Tibial nerve (tissue), 4 donors: Measurements from ENCODE around the gene FMNL2. TPM values are rescaled to one million over a fixed set of nuclear protein-coding genes. Genes with fewer than 3 reads are reported as not detected.
"Not testable (repeated sequence)": the region's sequence is repeated elsewhere in the genome, so short reads cannot be mapped to it uniquely, and the experiment has no call there.

Experiments
- DNase-seq, 2 donors: peaks; one replicate each; pipeline ENCODE4 v3.0.0-alpha.2; 2019; ENCODE audit warnings: low spot score in 2 of 2
- H3K27ac ChIP-seq, 4 donors: fragments of 200-600 bp; sonication (generic) in 3 of 4; one replicate each; pipeline ENCODE4 v1.5.1; 2017 to 2019; ENCODE audit warnings: mild to moderate bottlenecking in 1 of 4
- H3K27me3 ChIP-seq, 2 donors: fragments of 200-600 bp; sonication (generic) in 1 of 2; one replicate each; pipeline versions ENCODE4 v1.5.1 to v1.6.0; 2017 to 2019
- H3K36me3 ChIP-seq, 3 donors: fragments of 200-600 bp; sonication (generic); one replicate each; pipeline ENCODE4 v1.5.1; 2018 to 2019
- H3K4me1 ChIP-seq, 4 donors: fragments of 200-600 bp; sonication (generic) in 3 of 4; one replicate each; pipeline ENCODE4 v1.5.1; 2017 to 2019
- H3K4me3 ChIP-seq, 4 donors: fragments of 200-600 bp; sonication (generic) in 3 of 4; one replicate each; pipeline ENCODE4 v1.5.1; 2017 to 2019; ENCODE audit warnings: mild to moderate bottlenecking in 1 of 4, moderate library complexity in 1 of 4
- H3K9me3 ChIP-seq, 4 donors: fragments of 200-600 bp; sonication (generic) in 3 of 4; one replicate each; pipeline ENCODE4 v1.5.1; 2017 to 2019
- CTCF ChIP-seq, 5 experiments: fragments of 200-600 bp in 3 of 5; fragments of 450-650 bp in 2 of 5; sonication (generic) in 3 of 5; IDR thresholded peaks; one replicate each; pipeline ENCODE4 v1.5.1; 2016 to 2019; ENCODE audit warnings: antibody characterized with exemption in 5 of 5, mild to moderate bottlenecking in 3 of 5, moderate library complexity in 2 of 5
- EP300 ChIP-seq, 2 donors: sonication (generic); formaldehyde crosslinking; IDR thresholded peaks; one replicate each; pipeline ENCODE4 v1.6.1; 2017; ENCODE audit warnings: antibody characterized with exemption in 2 of 2, mild to moderate bottlenecking in 1 of 2
- POLR2A ChIP-seq, 2 donors: fragments of 450-650 bp; IDR thresholded peaks; one replicate each; pipeline ENCODE4 v1.6.1; 2017; ENCODE audit warnings: antibody characterized with exemption in 2 of 2, mild to moderate bottlenecking in 2 of 2, moderate library complexity in 2 of 2
- WGBS, 2 donors: methylation state at CpG; one replicate each; pipeline ENCODE4 v1.1.5; 2018; 5-methylcytosine and 5-hydroxymethylcytosine counted together
- total RNA-seq, 4 donors: library from RNA; depleted of rRNA; stranded (reverse); fragments of >200 nt; gene quantifications; one replicate each; pipeline ENCODE4 v1.1.0, GENCODE V29; 2016

The FMNL2 gene
- total RNA-seq, 4 donors from 2014 or later = 94.5 to 131 (median 98.1) TPM

GRCh38 chr2:152470861-152471854, 136.2 kb downstream of the FMNL2 start:
- WGBS, 2 donors = 37 to 40% methylated on average over 12 of the region's 12 CpGs
- H3K4me1 ChIP-seq = peaks cover 0 to 80% (median 48%) of the 10 kb centered on the region in 4 donors
- peak overlapping the region in 3 of 4 donors; percentile 50 to 91 (median 60) for H3K27ac ChIP-seq
- H3K9me3 ChIP-seq = no peaks in the 10 kb centered on the region
- H3K36me3 ChIP-seq = no peaks in the 10 kb centered on the region
- H3K27me3 ChIP-seq = no peaks in the 10 kb centered on the region
- H3K4me3 ChIP-seq = no peak overlapping the region
- no peak for TF ChIP-seq POLR2A (IDR thresholded peaks at IDR 0.05)
- no peak for TF ChIP-seq EP300 (IDR thresholded peaks at IDR 0.05)
- no peak for TF ChIP-seq CTCF (IDR thresholded peaks at IDR 0.05)
- DNase-seq = no peak

- no peak for DNase-seq
- Histone ChIP-seq H3K36me3 (no peaks in the 10 kb centered on the region), H3K4me3 (no peak overlapping the region), H3K27ac (peak overlapping the region in 2 of 4 donors; percentile 60 to 91), H3K27me3 (no peaks in the 10 kb centered on the region), H3K9me3 (no peaks in the 10 kb centered on the region), H3K4me1 (peaks cover 0 to 72% (median 37%) of the 10 kb centered on the region in 4 donors)
- 93 to 100% methylated on average over 1 of the region's 1 CpG for WGBS, 2 donors
- TF ChIP-seq CTCF (IDR thresholded peaks at IDR 0.05) (no peak), EP300 (IDR thresholded peaks at IDR 0.05) (no peak), POLR2A (IDR thresholded peaks at IDR 0.05) (no peak)
Observed at GRCh38 chr2:152472481-152472887, 137.5 kb downstream of the FMNL2 start.

GRCh38 chr2:152473151-152473857, 138.3 kb downstream of the FMNL2 start:
- DNase-seq = no peak
- Histone ChIP-seq H3K4me3 (no peak overlapping the region), H3K9me3 (no peaks in the 10 kb centered on the region), H3K27me3 (no peaks in the 10 kb centered on the region), H3K27ac (peak overlapping the region in 2 of 4 donors; percentile 20 to 91), H3K36me3 (no peaks in the 10 kb centered on the region), H3K4me1 (peaks cover 0 to 69% (median 31%) of the 10 kb centered on the region in 4 donors)
- TF ChIP-seq EP300 (IDR thresholded peaks at IDR 0.05) = no peak
- TF ChIP-seq CTCF (IDR thresholded peaks at IDR 0.05) = no peak
- TF ChIP-seq POLR2A (IDR thresholded peaks at IDR 0.05) = no peak
- 87 to 96% methylated on average over 1 of the region's 1 CpG for WGBS, 2 donors

- not testable (repeated sequence) for H3K4me3 ChIP-seq, H3K27me3 ChIP-seq, H3K27ac ChIP-seq, DNase-seq, H3K9me3 ChIP-seq, H3K36me3 ChIP-seq
- peaks cover 0 to 57% (median 22%) of the 10 kb centered on the region in 4 donors for H3K4me1 ChIP-seq
- 90 to 95% methylated on average over 5 of the region's 5 CpGs for WGBS, 2 donors
Observed at GRCh38 chr2:152474523-152474922, 139.5 kb downstream of the FMNL2 start.

GRCh38 chr2:152475982-152476381, 141.0 kb downstream of the FMNL2 start:
- no peak for TF ChIP-seq POLR2A (IDR thresholded peaks at IDR 0.05)
- no peak for TF ChIP-seq CTCF (IDR thresholded peaks at IDR 0.05)
- no peak for TF ChIP-seq EP300 (IDR thresholded peaks at IDR 0.05)
- Histone ChIP-seq H3K9me3 (no peaks in the 10 kb centered on the region), H3K27me3 (no peaks in the 10 kb centered on the region), H3K36me3 (no peaks in the 10 kb centered on the region), H3K4me1 (peaks cover 0 to 42% (median 11%) of the 10 kb centered on the region in 4 donors), H3K4me3 (no peak overlapping the region), H3K27ac (no peak overlapping the region)
- DNase-seq = no peak
